HG03460 (cell line): ENCODE results near the gene OR5AP2.
"Not testable (repeated sequence)": the region's sequence is repeated elsewhere in the genome, so short reads cannot be mapped to it uniquely, and the experiment has no call there.

Experiments used
- ATAC-seq: cut with Tn5 transposase; IDR thresholded peaks from one replicate; pipeline ENCODE4 v1.9.1; 2021; ENCODE audit not compliant: unreplicated experiment

The OR5AP2 gene

DNA sequence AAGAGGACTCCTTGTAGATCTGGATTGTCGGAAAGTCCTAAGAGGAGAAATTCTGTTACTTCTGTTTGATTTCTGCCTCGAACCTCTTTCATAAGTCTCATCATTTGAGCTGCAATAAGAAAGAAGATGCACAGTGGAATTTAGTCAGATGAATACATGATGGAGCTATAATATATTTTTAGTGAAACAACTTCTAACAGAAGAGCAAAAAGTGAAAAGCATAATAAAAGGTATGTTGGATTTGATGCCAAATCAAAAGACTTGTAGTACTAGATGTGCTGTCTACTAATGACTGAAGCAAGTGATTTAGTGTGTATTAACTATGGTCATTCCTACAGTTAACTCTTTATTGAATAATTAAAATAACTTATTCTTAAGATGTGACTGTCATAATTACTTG, at the start of gene OR5AP2:
Gene OR5AP2 (minus strand): TSS at position 101 of the 400 bp plus-strand sequence. CDS start 0 bp downstream, at position 101.
- no peak for ATAC-seq

DNA sequence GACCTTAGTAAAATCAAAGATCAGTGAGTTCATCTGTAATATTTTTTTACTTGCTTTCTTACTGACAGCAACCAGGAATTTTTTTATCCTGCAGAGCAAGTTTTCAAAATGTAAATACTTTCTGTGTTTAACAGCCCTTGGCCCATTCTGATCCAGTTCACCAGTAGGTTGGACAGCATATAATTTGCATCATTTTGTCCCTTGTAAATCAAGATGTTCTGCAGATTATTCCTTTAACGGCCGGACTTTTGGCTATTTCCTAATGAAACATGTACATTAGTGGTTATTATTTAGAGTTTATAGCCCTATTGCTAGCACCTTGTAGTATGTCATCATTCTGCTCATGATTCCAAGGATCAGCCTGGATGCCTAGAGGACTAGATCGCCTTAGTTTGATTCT, 48.9 kb upstream of the OR5AP2 start:
- not testable (repeated sequence) for ATAC-seq

DNA sequence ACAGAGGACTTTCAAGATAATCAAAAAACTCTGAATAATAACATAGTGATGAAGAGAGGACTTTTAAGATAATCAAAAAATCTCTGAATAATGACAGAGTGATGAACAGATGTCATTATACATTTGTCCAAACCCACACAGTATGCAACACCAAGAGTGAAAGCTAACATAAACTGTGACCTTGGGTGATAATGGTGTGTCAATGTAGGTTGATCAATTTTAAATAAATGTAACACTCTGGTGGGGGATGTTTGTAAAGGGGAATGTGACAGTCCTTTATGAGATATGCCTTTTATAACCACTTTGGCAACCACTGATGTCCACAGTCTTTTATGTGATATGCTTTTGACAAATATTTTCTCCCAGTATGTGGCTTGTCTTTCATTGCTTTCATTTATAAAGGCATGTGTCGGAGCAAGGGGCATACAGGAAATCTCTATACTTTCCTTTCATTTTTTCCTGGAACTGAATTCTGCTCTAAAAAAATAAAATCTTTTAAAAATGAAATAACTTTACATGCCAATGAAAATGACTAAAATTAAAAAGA, 46.4 kb upstream of the OR5AP2 start:
- no peak for ATAC-seq

GRCh38 chr11:56670984-56671383, 28.7 kb upstream of the OR5AP2 start:
- ATAC-seq, result no peak

- ATAC-seq, result no peak
Measured at GRCh38 chr11:56663386-56663785, 21.1 kb upstream of the OR5AP2 start, which contains the start of gene OR5AR1. Gene OR5AR1, plus strand, starts transcription at chr11:56663686. Its CDS starts 0 bp downstream, at chr11:56663686.

DNA sequence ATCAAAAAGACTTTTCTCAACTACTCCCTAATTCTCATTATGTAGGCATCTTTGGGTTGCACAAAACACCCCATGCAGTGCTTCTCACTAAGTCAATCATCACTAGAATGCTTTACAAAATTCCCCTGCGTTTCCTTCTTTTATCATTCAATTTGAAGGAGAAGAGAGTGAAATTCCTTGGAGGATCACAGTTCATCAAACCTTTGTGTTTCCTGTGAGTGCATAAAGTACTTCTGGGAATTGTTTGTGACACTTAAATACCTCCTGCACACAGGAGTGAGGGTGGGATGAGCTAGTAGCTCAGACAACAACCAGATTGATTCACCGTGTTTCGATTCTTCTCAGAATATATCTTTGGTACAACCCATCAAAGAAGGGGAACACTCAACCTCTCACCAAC, 17.5 kb upstream of the OR5AP2 start:
- ATAC-seq, result no peak

DNA sequence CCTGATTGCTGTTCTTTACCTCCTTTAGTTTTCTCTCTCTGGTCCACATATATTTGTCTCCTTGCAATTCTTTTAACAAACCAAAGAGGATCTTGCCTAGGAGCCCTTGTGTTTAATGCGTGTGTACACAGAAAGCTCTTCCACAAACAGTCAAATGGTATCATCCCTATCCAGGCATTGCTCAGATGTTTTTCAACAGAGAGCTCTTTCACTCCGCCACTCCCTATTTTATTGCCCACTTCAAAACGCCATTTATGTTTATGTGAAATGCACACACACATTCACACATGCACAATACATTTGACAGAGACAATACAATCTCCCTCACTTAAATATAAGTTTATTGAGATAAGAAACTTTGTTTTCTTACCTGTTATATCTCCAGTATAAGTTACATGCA, 4.7 kb downstream of the OR5AP2 start:
- ATAC-seq, result no peak

- no peak for ATAC-seq
Measured at GRCh38 chr11:56636861-56637260, 5.4 kb downstream of the OR5AP2 start.

- no peak for ATAC-seq
Measured at GRCh38 chr11:56632329-56632728, 9.9 kb downstream of the OR5AP2 start.

DNA sequence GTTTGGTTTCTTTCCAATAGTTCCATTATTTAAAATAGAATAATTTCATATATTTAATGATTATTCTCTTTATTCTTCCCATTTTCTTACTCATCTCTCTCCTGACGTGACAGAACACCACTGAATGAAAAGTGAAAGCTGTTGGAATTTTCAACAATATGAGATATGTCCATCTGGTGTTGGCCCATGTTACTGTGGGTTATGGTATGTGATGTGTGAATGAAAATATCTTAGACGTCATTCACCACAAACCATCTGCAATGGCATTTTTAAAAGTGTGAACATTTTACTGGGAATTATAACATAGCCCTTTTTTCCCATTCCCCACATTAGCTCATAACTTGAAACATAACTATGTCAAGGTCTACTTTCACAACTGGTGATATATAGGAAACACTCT, 16.3 kb downstream of the OR5AP2 start:
- ATAC-seq, result no peak

DNA sequence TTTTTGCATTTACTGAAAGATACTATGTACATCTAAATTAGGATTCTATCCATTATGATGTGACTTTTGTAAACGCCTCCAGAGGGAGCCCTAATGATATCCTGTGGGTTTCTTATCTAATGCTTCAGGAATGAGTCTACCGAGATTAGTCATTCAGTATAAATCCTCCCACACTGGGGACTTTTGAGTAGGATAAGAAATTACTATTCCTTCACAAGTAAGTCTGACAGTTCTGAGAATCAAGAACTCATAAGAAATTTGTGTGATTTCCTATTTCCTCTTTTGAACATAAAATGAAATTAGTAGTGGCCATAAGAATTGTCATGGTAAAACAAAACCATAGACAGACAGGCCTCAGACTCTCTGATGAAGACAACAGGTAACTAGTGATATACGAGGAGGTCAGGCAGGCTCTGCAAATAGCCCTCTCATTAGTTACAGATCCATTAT, 17.6 kb downstream of the OR5AP2 start:
- no peak for ATAC-seq

DNA sequence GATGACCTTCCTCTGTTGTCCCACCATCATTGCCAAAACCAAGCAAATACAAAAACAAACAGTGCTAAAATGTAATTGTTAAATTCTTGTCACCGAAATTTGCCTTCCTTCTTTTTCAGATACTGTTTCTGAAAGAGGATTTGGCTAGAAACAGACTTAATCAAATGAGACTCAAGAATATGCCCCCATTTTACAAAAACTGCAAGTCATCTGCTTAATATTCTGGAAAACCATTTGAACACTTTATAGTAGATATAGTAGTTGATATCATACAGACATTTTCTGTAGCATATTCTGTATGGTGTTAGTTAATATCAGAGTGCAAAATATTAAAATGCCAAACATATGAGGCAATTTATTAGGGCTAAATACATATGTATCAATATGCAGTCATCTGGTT, 31.1 kb downstream of the OR5AP2 start:
- no peak for ATAC-seq

- not testable (repeated sequence) for ATAC-seq
Measured at GRCh38 chr11:56592088-56592717, 50.0 kb downstream of the OR5AP2 start.
